SJCRH30 (cell line): ENCODE measurements around the gene SUGT1. TPM values are rescaled to one million over a fixed set of nuclear protein-coding genes. Genes with fewer than 3 reads are reported as not detected.
"Not testable (repeated sequence)": the region's sequence is repeated elsewhere in the genome, so short reads cannot be mapped to it uniquely, and the experiment has no call there.

ENCODE experiments used
- DNase-seq, 2 experiments: peaks; one replicate each; pipeline ENCODE4 v3.0.0-alpha.2; 2015 to 2020
- H3K27ac ChIP-seq: fragments of 250-450 bp; sonication (Bioruptor Pico); 2 replicates; pipeline ENCODE4 v1.5.1; 2020; ENCODE audit warnings: mild to moderate bottlenecking, moderate library complexity
- H3K27me3 ChIP-seq: fragments of 250-450 bp; sonication (Bioruptor Pico); 2 replicates; pipeline ENCODE4 v1.5.1; 2020; ENCODE audit warnings: mild to moderate bottlenecking, moderate library complexity
- H3K36me3 ChIP-seq: fragments of 250-450 bp; sonication (Bioruptor Pico); 2 replicates; pipeline ENCODE4 v1.5.1; 2020; ENCODE audit warnings: mild to moderate bottlenecking, moderate library complexity
- H3K4me1 ChIP-seq: fragments of 250-450 bp; sonication (Bioruptor Pico); 2 replicates; pipeline ENCODE4 v1.5.1; 2020; ENCODE audit warnings: mild to moderate bottlenecking, moderate library complexity
- H3K4me3 ChIP-seq: fragments of 250-450 bp; sonication (Bioruptor Pico); 2 replicates; pipeline ENCODE4 v1.5.1; 2020; ENCODE audit warnings: mild to moderate bottlenecking, moderate library complexity
- H3K9me3 ChIP-seq: fragments of 250-450 bp; sonication (Bioruptor Pico); replicated peaks from 2 replicates; pipeline ENCODE4 v1.5.1; 2020; ENCODE audit warnings: mild to moderate bottlenecking, moderate library complexity
- total RNA-seq: library from RNA; depleted of rRNA; stranded (reverse); fragments of >200 nt; shearing (Covaris generic); gene quantifications from 2 replicates; pipeline ENCODE4 v1.2.3, GENCODE V29; 2014; rRNA removed

Gene SUGT1
- 70.7 and 76.2 TPM in 2 replicates for total RNA-seq

DNA sequence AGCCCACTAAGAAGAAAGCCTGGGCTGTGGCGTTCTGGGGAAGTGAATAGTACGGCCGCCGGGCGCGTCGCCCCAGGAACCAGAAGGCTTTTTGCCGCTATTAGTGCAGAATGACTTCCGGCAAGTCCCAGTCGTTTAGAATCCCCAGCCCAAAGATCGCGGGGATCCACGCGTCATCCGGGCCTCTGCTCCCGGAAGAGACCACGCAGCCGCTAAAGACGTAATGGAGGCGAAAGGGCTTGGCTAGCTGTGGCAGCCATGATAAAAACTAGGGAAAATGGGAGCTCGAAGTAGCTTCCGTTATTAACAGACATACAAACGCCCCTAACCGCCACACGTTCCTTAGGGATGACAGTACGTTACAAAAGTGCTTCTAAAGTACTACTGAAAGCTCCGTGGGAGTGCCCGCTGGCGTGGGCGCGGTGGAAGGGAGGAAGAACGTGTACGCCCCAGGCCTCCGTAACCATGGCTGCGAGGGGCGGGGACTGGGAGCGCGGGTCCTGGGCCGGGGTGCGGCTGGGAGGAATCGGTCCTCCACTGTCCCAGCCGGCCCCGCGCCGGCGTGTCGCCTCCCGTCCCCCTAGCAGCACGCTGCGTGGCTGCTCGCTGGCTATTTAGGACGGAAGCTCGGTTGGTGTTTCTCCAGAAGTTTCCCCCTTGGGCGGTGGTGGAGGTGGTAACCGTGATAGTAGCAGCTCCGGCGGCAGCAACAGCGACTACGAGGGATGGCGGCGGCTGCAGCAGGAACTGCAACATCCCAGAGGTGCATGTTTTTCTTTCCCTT, at the start of gene SUGT1:
TSS of gene SUGT1 (plus strand) at position 641 of the 784 bp plus-strand sequence. CDS start at position 726, 85 bp downstream.
- H3K4me3 ChIP-seq = peak within 1 kb of the TSS; percentile 66
- no peaks in the 10 kb centered on the region for H3K27me3 ChIP-seq
- peaks cover 9% of the 10 kb centered on the region for H3K36me3 ChIP-seq
- peak within 1 kb of the TSS; percentile 97 for H3K27ac ChIP-seq
- H3K4me1 ChIP-seq = no peaks in the 10 kb centered on the region
- DNase-seq = peak; percentile 97 to 98
- no peaks in the 10 kb centered on the region for H3K9me3 ChIP-seq

DNA sequence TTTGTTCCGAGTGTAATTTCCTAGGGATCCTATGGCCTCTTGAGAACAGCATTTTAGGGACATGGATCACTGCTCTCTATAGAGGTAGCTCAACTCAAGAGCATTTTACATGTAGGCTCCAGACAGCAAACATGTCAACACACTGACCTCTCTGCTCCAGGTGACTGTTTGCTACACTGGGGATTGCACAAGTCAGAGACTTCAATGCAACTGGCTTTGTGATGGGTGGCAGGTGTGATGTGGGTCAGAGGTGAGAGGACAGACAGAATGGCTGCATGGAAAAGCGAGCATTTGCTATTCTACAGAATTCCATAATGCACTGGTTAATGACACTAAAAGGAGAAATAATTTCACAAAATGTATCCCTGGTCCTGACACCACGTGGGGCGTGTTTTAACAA, 49.3 kb upstream of the SUGT1 start:
- DNase-seq, H3K9me3 ChIP-seq, H3K4me1 ChIP-seq, H3K36me3 ChIP-seq, H3K27me3 ChIP-seq, H3K27ac ChIP-seq, H3K4me3 ChIP-seq: not testable (repeated sequence)

DNA sequence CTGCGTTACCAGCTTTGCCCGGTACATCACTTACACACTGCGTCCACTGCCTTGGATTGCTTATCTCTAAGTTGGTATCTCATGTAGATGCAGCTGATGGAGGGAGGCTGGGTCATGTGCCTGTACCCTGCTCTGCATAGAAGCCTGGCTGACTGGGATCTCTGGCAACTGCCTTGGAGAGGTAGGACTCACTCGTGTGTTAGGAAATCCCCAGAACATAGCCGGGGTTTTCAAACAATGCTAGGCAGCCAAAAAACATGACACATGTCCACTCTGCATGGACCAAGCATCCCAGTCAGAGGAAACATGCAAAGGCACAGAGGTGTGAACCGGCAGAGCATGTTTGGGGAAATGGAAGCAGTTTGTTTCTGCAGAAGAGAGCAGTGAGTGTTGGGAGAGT, 46.5 kb upstream of the SUGT1 start:
- DNase-seq, H3K27ac ChIP-seq, H3K4me3 ChIP-seq, H3K4me1 ChIP-seq, H3K36me3 ChIP-seq, H3K9me3 ChIP-seq, H3K27me3 ChIP-seq: not testable (repeated sequence)

DNA sequence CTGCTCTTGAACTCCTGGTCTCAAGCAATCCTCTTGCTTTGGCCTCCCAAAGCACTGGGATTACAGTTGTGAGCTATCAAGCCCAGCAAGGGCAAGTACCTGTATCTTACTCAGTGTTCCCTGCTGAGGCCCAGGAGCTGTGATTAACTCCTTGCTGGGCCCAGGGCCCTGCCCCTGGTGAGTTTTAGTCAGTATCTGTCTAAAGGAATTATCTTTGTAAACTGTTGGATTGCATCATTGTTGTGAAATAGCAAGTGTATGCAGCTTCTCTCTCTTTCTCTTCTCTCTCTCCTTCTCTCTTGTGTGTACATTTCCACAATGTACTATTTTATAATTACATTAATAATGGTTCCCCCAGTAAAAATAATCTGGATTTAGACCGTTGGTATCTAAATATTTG, 45.8 kb upstream of the SUGT1 start:
- not testable (repeated sequence) for H3K4me3 ChIP-seq, DNase-seq, H3K27me3 ChIP-seq, H3K4me1 ChIP-seq, H3K27ac ChIP-seq, H3K9me3 ChIP-seq, H3K36me3 ChIP-seq

DNA sequence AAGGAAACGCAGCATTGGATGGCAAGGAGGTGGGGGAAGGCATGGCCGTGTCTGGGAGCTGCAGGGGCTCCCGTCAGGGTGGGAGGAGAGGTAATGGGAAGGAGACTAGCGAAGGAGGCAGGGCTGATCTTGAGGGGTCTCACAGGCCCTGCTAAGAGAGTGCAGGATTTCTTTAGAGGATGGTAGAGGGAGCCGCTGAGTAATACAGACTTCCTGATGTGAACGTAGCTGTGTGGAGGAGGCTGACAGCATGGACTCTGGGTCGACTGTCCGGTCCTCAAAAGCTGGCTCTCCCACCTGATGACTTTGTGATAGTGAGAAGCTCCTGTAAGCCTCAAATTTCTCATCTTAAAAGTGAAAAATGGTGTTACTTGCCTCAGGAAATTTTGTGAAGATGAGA, 44.5 kb upstream of the SUGT1 start:
- DNase-seq, H3K4me1 ChIP-seq, H3K9me3 ChIP-seq, H3K27ac ChIP-seq, H3K4me3 ChIP-seq, H3K27me3 ChIP-seq, H3K36me3 ChIP-seq: not testable (repeated sequence)

DNA sequence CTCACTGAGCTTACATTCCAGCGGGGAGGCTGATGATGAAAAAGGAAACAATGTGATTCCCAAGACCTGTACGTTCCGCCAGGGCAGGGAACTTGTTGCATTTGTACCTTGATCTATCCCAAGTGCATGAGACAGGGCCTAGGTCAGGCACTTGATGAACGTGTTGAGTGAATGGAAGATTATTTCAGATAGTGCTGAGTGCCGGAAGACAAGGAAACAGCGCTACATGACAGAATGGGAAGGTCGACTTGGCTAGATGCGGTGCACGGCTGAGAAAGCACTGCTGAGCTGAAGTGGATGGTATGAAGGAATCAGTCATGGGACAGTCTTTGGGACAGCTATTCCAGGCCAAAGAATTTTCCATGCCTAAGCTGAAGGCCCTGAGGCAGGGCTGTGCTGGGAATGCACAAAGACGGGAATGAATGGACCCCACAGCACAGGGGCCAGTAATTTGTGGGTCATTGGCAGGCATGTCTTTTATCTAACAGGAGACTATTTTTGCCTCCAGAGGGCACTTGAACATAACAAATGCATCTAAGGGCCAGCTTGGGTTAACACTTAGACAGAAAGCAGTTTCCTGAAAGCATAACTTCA, 43.5 kb upstream of the SUGT1 start:
- DNase-seq = peak; percentile 18 to 62
- not testable (repeated sequence) for H3K27ac ChIP-seq, H3K9me3 ChIP-seq, H3K36me3 ChIP-seq, H3K27me3 ChIP-seq, H3K4me1 ChIP-seq, H3K4me3 ChIP-seq

DNA sequence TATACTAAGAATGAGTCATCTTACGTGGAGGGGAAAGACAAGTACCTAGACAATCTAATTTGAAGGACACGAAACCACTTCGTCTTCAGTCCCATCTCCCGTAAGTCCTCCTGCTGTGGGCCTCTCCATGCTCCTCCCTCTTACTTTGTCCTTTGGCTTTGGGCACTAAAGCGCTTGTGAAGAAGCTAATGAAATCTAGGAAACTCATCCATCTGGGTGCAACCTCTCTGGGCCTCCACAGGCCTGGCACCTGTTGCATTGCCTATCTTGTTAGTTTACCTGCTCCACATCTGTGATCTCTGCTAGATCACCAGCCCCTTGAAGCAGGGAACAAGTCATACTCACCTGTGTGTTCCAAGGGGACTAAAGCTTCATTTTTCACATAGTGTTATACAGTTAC, 42.5 kb upstream of the SUGT1 start:
- H3K36me3 ChIP-seq, H3K4me3 ChIP-seq, H3K27me3 ChIP-seq, H3K9me3 ChIP-seq, DNase-seq, H3K4me1 ChIP-seq, H3K27ac ChIP-seq: not testable (repeated sequence)

DNA sequence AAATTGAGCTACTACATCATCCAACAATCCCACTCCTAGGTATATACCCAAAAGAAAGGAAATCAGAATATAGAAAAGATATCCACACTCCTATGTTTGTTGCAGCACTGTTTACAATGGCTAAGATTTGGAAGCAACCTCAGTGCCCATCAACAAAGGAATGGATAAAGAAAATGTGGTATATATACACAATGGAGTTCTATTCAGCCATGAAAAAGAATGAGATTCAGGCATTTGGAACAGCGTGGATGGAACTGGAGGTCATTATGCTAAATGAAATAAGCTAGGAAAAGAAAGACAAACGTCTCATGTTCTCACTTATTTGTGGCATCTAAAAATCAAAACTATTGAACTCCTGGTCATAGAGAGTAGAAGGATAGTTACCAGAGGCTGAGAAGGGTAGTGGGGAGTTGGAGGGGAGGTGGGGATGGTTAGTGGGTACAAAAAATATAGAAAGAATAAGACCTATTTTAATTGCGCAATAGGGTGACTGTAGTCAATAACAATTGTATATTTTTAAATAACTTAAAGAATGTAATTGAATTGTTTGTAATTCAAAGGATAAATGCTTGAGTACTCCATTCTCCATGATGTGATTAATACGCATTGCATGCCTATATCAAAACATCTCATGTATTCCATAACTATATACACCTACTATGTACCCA, 37.4 kb upstream of the SUGT1 start:
- H3K4me3 ChIP-seq = no peak overlapping the region

DNA sequence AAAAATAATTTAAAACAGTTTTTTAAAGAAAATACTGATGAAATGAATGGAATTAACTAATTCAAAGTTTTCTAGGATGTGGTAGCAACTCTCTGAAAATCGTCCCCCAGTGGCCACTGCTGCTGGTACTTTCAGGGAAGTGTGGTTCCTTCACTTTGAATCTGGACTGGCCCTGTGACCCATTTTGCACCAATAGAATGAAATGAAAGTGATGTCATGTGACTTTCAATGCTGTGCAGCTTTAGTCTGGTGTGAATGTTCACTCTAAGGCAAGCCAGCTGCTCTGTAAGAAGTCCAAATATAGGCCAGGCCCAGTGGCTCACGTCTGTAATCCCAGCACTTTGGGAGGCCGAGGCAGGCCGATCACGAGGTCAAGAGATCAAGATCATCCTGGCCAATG, 36.8 kb upstream of the SUGT1 start:
- DNase-seq = peak; percentile 16 to 48
- Histone ChIP-seq H3K9me3 (no peaks in the 10 kb centered on the region), H3K4me3 (no peak overlapping the region), H3K27ac (no peak overlapping the region), H3K27me3 (no peaks in the 10 kb centered on the region), H3K36me3 (no peaks in the 10 kb centered on the region), H3K4me1 (no peaks in the 10 kb centered on the region)

More for the DNA sequence above, 37.4 kb upstream of the SUGT1 start:
- Histone ChIP-seq H3K27ac (no peak overlapping the region), H3K9me3 (no peaks in the 10 kb centered on the region), H3K27me3 (no peaks in the 10 kb centered on the region), H3K36me3 (no peaks in the 10 kb centered on the region), H3K4me1 (no peaks in the 10 kb centered on the region)
- no peak for DNase-seq

DNA sequence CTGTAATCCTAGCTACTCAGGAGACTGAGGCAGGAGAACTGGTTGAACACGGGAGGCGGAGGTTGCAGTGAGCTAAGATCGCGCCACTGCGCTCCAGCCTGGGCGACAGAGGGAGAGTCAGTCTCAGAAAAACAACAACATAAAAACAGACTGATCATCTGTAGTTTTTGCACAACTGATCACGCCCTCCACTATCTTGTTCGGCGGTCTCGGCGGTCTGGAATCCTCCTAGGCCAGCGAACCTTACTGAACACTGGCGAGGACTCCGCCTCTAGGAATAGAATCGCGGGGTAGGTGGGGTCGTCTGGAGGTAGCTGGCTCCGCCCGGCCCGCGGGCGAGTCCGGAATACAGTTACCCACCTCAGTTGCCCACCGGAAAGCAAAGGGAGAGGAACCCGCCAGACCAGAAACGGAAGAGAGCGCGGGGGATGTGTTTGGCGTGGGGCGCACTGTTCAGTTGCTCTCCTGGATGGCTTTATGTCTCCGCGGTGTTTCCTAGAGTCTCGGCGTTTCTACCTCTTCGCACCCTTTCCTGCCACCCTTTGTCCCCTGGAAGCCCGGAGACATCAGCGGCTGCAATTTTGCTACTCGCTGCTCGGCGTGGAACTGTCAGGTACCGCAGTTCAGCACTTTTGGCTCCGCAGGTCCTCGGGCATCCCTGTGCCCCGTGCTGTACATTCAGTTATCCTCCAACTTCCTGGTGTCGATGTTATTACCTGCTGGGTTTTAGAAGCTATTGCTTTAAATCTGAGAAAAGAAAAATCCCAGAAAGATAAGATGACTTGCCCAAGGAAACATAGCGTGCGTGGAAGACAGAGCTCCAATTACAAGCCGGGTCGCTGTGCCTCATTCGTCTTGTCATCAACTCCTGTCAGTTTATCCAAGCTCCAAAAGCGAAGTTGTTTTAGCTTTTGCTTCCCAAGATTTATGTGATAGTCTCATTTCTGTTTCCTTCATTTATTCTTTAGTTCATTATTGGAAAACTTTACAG, 35.3 kb upstream of the SUGT1 start:
- Histone ChIP-seq H3K4me1 (no peaks in the 10 kb centered on the region), H3K4me3 (peak overlapping the region; percentile 84), H3K27ac (peak overlapping the region; percentile 31; the same call in 1 of the 2 replicates), H3K36me3 (0 out of 2 replicates have a peak, but pooled peaks cover 1% of the 10 kb centered on the region), H3K9me3 (no peaks in the 10 kb centered on the region), H3K27me3 (no peaks in the 10 kb centered on the region)
- peak; percentile 90 to 92 for DNase-seq

DNA sequence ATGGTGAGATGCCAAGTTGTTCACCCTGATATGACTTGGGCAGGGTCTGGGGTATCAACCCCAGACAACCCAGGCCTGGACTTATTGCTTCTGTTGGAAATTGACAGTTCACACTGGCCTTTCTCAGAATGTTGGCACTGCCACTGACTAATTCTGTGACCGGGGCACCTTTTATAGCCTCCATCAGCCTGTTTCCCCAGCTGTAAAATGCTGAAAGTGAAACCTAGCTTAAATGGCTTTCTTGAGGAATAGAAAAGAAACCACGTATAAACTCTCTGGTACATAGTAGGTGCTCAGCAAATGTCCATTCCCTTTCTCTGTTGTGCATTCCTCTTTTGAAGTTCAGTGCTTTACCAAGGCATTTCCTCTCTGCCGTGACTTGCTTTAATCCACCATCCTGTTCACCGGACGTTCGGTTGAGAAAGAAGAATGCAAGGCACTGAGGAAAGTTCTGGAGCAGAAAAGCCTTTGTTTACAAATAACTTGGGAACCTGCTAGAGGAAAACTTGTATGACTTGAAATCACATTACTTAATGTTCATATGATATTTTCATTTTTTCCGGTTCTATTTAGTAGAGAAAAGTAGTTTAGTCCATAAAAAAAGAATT, 21.4 kb upstream of the SUGT1 start:
- not testable (repeated sequence) for H3K27me3 ChIP-seq, H3K4me1 ChIP-seq, H3K9me3 ChIP-seq, H3K36me3 ChIP-seq, H3K4me3 ChIP-seq, DNase-seq, H3K27ac ChIP-seq

DNA sequence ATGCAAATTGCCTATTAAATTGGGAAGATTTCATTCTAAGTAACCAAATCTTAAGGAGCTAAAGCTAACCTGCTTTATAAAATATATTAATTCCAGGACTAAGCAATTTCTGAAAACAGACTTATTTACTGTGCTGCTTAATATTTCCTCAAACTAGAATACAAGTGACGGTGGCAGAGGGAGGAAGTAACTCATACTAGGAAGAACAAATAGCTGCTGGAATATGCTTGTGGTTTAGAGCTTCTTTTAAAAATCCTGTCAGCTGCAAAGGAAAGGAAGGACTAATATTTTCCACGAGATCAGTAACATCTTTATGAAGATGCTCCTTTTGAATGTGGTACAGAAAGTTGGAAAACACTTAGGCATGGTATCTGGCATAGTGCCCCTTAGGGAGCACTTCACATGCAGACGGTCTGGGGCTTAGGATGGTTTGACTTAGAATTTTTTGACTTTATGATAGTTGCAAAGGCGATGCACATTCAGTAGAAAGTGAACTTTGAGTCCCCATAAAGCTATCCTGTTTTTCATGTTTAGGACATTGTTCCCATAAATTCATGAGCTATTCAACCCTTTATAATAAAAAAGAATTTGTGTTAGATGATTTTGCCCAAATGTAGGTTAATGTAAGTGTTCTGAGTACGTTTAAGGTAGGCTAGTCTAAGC, 13.8 kb upstream of the SUGT1 start:
- Histone ChIP-seq H3K9me3 (no peaks in the 10 kb centered on the region), H3K27ac (no peak overlapping the region), H3K36me3 (peaks cover 10% of the 10 kb centered on the region), H3K4me1 (no peaks in the 10 kb centered on the region), H3K27me3 (no peaks in the 10 kb centered on the region), H3K4me3 (no peak overlapping the region)
- no peak for DNase-seq

DNA sequence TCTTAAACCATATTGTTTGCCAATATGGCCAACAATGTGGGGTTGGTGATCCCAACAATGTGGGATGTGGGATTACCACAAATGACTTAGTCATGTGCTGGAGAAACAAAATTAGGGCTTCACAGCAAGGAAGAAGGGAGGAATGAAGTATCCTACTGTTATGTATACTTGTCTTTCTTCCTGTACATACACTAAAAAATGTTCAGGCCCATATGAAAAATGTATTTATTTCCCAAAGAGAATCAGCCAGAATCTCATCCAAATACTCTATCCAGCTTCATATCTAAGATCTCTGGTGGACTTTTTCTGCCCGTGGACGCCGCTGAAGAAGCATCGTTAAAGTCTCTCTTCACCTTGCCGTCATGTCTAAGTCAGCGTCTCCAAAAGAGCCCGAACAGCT, 10.5 kb upstream of the SUGT1 start, which contains the start of gene HNRNPA1L2:
TSS of gene HNRNPA1L2 (plus strand) at position 301 of the 400 bp plus-strand sequence. CDS start at position 363, 62 bp downstream.
- DNase-seq = no peak
- no peak within 1 kb of the TSS for H3K4me3 ChIP-seq
- H3K4me1 ChIP-seq = no peaks in the 10 kb centered on the region
- H3K9me3 ChIP-seq = no peaks in the 10 kb centered on the region
- no peak within 1 kb of the TSS for H3K27ac ChIP-seq
- no peaks in the 10 kb centered on the region for H3K27me3 ChIP-seq
- peaks cover 10% of the 10 kb centered on the region for H3K36me3 ChIP-seq

DNA sequence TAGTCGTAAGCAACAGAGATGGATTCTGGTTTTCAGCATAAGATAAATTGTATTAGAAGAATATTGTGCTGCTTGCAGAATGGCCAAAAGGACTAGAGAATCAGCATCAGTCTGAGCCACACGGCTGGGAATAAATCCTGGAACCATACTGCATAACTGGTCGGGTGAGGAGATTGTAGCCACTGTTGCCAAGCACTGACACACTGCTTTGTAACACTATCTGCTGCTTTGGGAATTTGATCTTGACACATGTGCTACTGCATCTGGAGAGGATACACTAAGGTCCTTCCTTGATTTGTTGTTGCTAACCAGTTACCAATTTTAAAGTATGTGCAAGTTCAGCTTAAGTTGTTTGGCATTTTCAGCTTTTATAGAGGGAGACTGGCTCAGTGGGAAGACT, 8.5 kb upstream of the SUGT1 start:
- no peak overlapping the region for H3K4me3 ChIP-seq
- no peaks in the 10 kb centered on the region for H3K27me3 ChIP-seq
- H3K9me3 ChIP-seq = no peaks in the 10 kb centered on the region
- no peaks in the 10 kb centered on the region for H3K4me1 ChIP-seq
- H3K27ac ChIP-seq = no peak overlapping the region
- no peak for DNase-seq
- H3K36me3 ChIP-seq = peaks cover 3% of the 10 kb centered on the region; the same call in 1 of the 2 replicates
